ENCODE measurements around the gene PTMA. TPM values are rescaled to one million over a fixed set of nuclear protein-coding genes. Genes with fewer than 3 reads are reported as not detected.
A peak's percentile ranks its signal among the peaks of the same experiment; 100 is the strongest.

PTMA gene
- total and polyA plus RNA-seq, 9 of the 15 experiments (the other 6 are each of a cell fraction or from before 2014, with no cell fraction given), result 429 to 2,322 (median 1,578) TPM

DNA sequence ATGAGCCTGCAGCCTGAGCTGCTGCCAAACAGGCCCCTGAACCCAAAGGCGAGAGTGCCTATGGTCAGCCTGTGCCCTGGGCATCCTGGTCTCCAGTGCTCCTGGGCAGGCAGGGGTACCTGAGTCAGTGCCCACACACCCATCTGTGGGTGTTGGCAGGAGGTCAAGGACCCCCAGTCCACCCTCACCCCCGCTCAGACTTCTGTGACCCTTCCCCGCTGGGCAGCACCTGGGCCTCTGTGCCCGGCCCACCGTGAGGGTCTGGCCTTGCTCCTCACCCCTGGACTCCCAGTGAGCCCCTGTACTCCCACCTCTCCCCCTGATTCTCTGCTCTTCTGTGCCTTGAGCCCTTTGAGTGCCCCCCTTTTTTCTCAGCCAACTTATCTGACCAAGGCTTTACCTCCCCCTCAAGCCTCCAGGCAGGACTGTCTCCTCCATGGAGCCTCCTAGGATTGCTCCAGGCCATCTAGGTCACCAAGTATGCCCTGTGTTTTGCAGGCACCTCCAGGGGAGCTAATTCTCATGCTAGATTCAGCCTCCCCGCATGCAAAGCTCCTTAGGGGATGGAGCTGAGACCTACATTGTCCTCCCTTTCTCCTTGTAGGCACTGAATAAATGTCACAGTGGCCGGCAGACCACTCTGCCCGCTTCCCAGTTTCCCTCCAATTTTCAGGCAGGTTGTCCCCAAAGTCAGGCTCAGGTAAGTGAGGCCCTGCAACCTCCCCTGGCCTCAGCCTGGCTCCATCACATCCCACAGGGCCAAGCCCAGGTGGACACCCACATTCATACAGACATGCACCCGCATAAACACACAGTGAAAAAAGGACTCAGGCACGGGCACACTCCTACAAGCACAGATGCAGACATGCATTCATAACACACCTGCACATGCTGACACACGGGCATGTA lies 21.9 kb upstream of the PTMA start:
- no TSS peak for BruUV-seq (replicated peaks)

More for the DNA sequence above, 21.9 kb upstream of the PTMA start:
- Histone ChIP-seq H3K27me3 (ENCODE audit: control insufficient read depth in 2 of 2, insufficient read depth in 2 of 2, low read length in 2 of 2) (peaks cover 0 to 2% of the 10 kb centered on the region in 2 experiments; a peak in 3 of 5 replicates), H3K9me3 (replicated peaks; ENCODE audit: control insufficient read depth, insufficient read depth, low read depth, low read length) (no peaks in the 10 kb centered on the region), H3K9me1 (ENCODE audit: control insufficient read depth, insufficient read depth, low read length) (no peaks in the 10 kb centered on the region), H3K27ac (ENCODE audit: extremely low read depth, low read depth, low read length) (no peak overlapping the region), H3K4me3 (no peak overlapping the region), H4K20me1 (replicated peaks; ENCODE audit: control insufficient read depth, insufficient read depth, low read length) (no peaks in the 10 kb centered on the region), H3K4me1 (replicated peaks in 1 of 2; ENCODE audit: control insufficient read depth in 2 of 2, insufficient read depth in 2 of 2, low read length in 2 of 2) (peaks cover 2 to 22% of the 10 kb centered on the region in 2 experiments; a peak in 2 of 5 replicates), H3K4me2 (ENCODE audit: insufficient read depth, low read length) (no peak overlapping the region), H3K9ac (ENCODE audit: insufficient read depth in 1 of 2, low read depth in 2 of 2, low read length in 2 of 2) (0 out of 4 replicates have a peak overlapping the region, but pooled peaks of 1 of the 2 experiments have one; percentile 1), H3K79me2 (ENCODE audit: control insufficient read depth, insufficient read depth, low read length) (no peaks in the 10 kb centered on the region), H2AFZ (ENCODE audit: low read depth, low read length) (peak overlapping the region; percentile 95), H3K36me3 (ENCODE audit: control insufficient read depth, insufficient read depth, low read length) (no peaks in the 10 kb centered on the region)
- 46% methylated on average over 4 of the region's 11 CpGs for WGBS (ENCODE audit: insufficient coverage, low coverage, missing lambda C conversion rate)
- intact Hi-C loops (cut with micrococcal nuclease), result loop anchor here (1.0 kb wide), 1 partner anchor 21 kb away; no protein-coding TSS in a partner anchor
- CTCF ChIA-PET (ENCODE audit: low intra/inter-chr PET ratio), result no interaction called here
- POLR2A ChIA-PET, result interaction anchor here (9.5 kb wide), 1 partner anchor 20 kb away, joined by 90 read pairs; the partner anchor contains the start of gene PTMA
- no peak for FAIRE-seq
- in situ Hi-C loops (cut with MboI), result no loop called here
- no peak for ATAC-seq
- no peak for TF ChIP-seq MTA1 (IDR thresholded peaks at IDR 0.05; ENCODE audit: borderline replicate concordance)
- TF ChIP-seq BMI1 (IDR thresholded peaks at IDR 0.05; ENCODE audit: low read length), result no peak
- peak; percentile 78 for TF ChIP-seq ZFP36 (IDR thresholded peaks at IDR 0.05; ENCODE audit: low read depth, low read length, partially characterized antibody)
- DNase-seq (ENCODE audit: extremely low read depth in 1 of 4, low spot score in 3 of 4), result no peak

Measured in K562 (cell line).